CD4-positive, alpha-beta T cell treated with Interleukin-10 for 1 hour (primary cell): ENCODE results near the gene CEACAM6.

Experiments used
- DNase-seq: peaks from one replicate; pipeline ENCODE4 v3.0.0-alpha.2; 2020

The CEACAM6 gene

DNA sequence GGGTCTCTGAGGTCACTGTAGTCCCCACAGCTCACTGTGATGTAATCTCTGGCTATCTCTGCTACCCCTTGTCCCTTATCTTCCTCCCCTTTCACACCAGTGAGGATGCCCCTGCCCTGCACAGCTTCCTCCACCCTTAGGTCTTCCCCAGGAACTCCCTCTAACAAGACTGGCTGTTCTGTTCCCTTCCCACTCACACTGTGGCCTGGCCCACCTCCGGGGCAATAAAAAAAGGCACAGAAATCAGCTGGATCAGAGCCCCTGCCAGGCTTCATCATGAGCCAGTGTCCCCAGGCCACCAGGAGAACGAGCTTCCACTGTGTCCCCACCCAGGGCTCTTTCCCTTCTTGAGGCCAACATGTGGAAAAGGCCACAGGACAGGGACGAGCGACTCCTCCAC lies 45.7 kb downstream of the CEACAM6 start:
- no peak for DNase-seq

DNA sequence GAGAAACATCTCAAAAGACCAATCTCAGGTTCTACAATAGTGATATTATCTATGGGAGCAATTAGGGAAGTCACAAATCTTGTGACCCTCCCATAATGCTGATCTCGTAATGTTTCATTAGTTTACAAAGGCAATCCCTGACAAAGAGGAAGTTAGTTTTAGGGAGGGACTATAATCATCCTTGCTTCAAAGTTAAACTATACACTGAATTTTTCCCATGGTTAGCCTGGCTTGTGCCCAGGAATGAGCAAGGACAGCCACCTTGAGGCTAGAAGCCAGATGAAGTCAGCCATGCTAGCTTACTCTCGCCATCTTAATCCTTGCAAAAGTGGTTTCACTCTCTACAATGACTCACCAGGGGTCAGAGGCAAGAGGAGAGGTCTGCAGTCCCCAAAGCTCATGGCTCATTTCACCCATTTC lies 46.5 kb downstream of the CEACAM6 start:
- no peak for DNase-seq

GRCh38 chr19:41802770-41803169 lies 47.4 kb downstream of the CEACAM6 start:
- no peak for DNase-seq

GRCh38 chr19:41804336-41804735 lies 49.0 kb downstream of the CEACAM6 start:
- no peak for DNase-seq

DNA sequence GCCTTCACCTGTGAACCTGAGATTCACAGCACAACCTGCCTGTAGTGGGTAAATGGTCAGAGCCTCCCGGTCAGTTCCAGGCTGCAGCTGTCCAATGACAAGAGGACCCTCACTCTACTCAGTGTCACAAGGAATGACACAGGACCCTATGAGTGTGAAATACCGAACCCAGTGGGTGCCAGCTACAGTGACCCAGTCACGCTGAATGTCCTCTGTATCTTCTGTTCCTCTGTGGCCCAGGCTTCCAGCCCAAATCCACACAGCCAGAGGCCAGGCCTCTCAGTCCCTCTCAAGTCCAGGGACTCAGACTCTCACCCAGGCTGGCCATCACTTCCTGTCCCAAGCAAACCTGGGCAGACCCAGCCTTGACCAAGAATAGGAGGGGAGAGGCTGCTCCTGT lies 51.8 kb downstream of the CEACAM6 start:
- DNase-seq: no peak

DNA sequence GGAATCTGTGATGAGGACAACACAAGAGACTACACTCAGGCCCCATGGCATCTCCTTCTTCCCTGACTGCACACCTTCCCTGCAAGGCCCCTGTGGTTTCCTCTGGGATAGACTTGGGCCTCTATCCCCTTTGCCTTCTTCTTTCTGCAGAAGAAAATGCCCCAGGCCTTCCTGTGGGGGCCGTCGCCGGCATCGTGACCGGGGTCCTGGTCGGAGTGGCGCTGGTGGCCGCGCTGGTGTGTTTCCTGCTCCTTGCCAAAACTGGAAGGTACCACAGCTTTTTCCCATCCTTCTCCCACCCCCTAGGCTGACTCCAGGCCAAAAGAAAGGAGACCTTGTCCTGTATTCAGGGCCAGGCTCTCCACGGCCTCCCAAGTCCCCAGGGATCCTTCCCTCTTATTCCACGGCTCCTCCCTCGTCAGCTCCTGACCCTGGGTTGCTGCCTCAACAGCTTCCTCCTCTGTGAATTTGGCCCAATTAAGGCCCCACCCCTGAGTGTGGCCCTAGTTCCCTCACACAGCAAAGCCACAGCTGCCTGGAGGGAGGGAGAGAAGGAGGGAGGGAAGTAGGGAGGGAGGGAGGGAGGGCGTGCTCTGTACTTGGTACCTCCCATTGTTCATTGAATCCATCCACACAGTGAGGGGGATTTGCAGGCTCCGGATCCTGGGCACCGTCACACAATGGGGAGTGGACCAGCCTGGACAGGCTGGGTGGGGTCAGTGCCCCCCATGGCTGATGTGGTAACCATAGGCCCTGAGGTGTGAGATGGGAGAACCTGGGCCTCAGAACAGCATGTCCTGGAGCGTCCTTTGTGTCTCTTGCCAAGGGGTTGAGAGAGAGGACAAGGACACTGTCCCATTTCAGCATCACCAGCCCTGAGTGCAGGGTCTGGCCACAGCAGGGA lies 53.6 kb downstream of the CEACAM6 start:
- DNase-seq: no peak

DNA sequence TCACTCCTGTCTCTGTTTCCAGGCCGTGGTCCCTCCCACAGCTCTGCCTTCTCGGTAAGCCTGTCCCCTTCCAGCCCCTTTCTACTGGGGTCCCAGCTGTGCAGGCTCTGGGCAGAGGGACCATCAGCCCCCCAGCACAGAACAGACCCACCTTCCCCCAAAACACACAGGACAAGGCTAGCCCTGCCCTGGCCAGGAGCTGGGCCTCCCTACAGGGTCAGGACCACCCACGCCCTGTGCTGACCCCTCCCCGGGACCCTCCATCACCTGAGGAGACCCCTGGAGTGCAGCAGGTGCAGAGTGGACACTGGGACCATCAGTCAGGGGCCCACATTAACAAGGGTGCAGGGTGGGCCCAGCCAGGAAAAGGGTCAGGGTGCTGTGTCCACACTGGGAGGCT lies 55.0 kb downstream of the CEACAM6 start:
- DNase-seq: no peak

GRCh38 chr19:41811036-41811435 lies 55.7 kb downstream of the CEACAM6 start:
- DNase-seq: peak; percentile 12

GRCh38 chr19:41811981-41812380 lies 56.7 kb downstream of the CEACAM6 start:
- no peak for DNase-seq

- no peak for DNase-seq
These were observed 58.6 kb downstream of the CEACAM6 start for GRCh38 chr19:41813911-41814310.

DNA sequence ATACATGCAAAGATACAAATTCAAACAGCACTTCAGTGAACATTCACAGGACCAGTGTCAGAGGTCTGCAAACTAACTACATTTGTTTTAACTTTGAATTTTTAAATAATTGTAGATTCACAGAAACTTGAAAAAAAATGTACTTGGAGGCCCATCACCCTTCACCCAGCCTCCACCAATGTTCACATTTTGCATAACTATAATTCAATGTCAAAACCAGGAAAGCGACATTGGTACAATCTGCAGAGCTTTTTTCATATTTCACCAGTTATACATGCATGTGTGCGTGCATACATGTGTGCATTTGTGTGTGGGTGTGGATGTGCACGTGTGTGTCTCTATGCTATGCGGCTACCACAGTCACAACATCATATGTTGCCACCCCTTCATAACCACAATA lies 60.0 kb downstream of the CEACAM6 start:
- no peak for DNase-seq

DNA sequence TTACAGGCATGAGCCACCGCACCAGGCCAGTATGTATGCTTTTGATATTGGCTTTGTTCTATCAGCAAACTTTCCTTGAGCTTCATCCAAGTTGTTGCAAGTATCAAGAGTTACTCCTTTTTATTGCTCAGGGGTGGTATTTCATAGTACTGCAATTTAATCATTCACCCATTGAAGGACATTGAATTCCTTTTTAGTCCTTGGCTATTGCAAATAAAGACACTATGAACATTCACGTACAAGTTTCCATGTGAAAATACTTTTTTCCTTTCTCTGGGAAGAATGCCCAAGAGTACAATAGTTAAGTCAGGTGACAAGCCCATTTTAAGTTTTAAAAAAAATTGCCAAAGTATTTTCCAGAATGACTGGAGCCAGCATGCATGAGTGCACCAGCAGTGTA lies 61.4 kb downstream of the CEACAM6 start:
- DNase-seq: no peak

DNA sequence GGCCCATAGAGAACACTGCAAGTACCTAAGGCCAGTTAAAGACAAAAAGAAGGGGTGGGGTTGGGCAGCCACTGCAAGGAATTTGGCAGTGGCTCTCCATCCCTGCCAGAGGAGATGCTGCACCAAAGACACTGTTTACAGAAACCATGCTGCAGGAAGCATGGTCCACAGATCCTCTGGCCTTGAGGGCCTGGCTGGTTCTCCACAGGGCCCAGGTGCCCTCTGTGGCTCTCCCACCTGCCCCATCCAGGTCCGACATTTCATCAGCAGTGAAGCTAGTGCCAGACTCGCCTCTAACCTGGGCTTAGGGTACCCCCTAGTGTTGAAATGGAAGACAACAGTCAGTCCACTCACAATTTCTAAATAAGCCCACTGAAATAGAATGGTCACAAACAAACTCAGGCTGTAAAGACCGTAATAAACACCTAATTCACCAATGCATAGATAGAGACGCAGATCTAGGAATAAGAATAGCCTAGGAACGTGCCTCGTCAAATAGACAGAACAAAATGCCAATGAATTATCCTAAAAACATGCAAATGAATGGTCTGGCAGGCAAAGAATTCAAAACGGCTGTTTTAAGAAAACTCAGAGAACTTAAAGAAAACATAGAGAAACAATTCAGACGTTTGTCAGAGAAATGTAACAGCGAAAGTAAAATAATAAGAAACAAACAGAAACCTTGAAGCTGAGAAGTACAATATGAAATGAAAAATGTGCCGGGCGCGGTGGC lies 65.8 kb downstream of the CEACAM6 start:
- peak; percentile 70 for DNase-seq
